IPS-NIHi7 (cell line): ENCODE measurements around the gene RFNG.

Experiments
- DNase-seq: peaks from one replicate; pipeline ENCODE4 v3.0.0; 2012; ENCODE audit warnings: mixed read lengths; ENCODE audit errors: extremely low spot score

Gene RFNG

GRCh38 chr17:82025401-82026107 is 26.1 kb downstream of the RFNG start:
- no peak for DNase-seq

GRCh38 chr17:82024859-82025258 is 26.8 kb downstream of the RFNG start:
- DNase-seq = no peak

- DNase-seq = no peak
These were observed 28.0 kb downstream of the RFNG start for GRCh38 chr17:82023447-82024241.

- peak; percentile 99 for DNase-seq
These were observed 28.6 kb downstream of the RFNG start, which contains the start of gene LRRC45 for GRCh38 chr17:82022981-82023446. Gene LRRC45, plus strand, starts transcription at chr17:82023305. Its CDS starts 339 bp downstream, at chr17:82023644.

GRCh38 chr17:82022310-82022980 is 29.2 kb downstream of the RFNG start, which contains the start of gene CENPX:
Gene CENPX, minus strand, starts transcription at chr17:82022878. Its CDS starts 17 bp downstream, at chr17:82022861.
- no peak for DNase-seq

GRCh38 chr17:82021900-82022309 is 29.7 kb downstream of the RFNG start:
- DNase-seq = no peak

- DNase-seq = no peak
These were observed 30.3 kb downstream of the RFNG start for GRCh38 chr17:82021107-82021899.

- no peak for DNase-seq
These were observed 31.0 kb downstream of the RFNG start for GRCh38 chr17:82020572-82021106.

- DNase-seq = peak; percentile 87
These were observed 31.7 kb downstream of the RFNG start for GRCh38 chr17:82019690-82020571.

- DNase-seq = no peak
These were observed 32.5 kb downstream of the RFNG start for GRCh38 chr17:82018989-82019689.

- DNase-seq = no peak
These were observed 33.2 kb downstream of the RFNG start for GRCh38 chr17:82018152-82018988.

GRCh38 chr17:82017612-82018151 is 33.9 kb downstream of the RFNG start:
- DNase-seq = no peak

- DNase-seq = no peak
These were observed 34.6 kb downstream of the RFNG start for GRCh38 chr17:82016875-82017459.

GRCh38 chr17:82016061-82016874 is 35.3 kb downstream of the RFNG start:
- no peak for DNase-seq

- no peak for DNase-seq
These were observed 36.2 kb downstream of the RFNG start for GRCh38 chr17:82015311-82015971.

GRCh38 chr17:82014971-82015310 is 36.7 kb downstream of the RFNG start:
- DNase-seq = no peak

GRCh38 chr17:82014432-82014831 is 37.2 kb downstream of the RFNG start:
- DNase-seq = no peak
